ENCODE data around the gene CCDC134.

DNA sequence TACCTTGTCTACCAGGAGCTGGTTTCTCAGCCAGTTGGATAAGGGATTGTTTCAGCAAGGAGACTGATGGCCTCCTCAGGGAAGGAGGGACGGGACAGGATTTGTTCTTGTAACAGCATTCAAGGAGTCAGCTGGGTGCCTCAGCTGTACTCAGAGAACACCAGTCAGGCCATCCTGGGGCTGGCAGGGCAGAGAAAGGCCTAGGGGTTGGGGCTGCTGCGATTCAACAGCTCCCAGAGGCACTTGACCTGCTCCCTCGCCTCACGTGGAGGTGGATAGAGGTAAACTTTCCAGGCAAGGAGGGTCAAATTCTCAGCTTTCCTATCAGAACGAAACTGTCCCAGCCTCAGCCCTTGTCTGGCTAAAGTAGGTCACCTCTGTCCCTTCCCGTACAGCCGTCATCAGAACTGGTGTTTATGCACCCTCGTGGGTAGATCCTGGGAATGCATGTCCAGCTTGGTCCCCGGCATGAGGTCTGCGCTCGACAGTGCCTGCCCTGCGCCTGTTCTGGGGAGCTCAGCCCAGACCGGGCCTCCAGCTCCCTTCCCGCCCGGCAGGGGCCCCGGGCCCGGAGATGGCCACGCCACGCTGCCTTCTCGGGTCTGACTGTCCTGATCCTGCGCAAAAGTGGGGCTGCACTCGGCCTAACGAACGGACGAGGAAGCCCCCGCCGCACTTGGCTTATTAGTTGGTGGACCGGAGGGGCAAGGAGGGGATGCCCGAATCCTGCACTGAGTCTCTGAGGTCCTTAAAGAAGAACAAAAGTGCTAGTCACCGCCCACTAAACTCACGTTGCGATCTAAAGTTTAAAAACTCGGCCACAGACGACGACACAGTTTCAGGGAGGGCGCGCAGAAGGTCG lies 762 bp upstream of the CCDC134 start:
- TF ChIP-seq, protein P1, sequence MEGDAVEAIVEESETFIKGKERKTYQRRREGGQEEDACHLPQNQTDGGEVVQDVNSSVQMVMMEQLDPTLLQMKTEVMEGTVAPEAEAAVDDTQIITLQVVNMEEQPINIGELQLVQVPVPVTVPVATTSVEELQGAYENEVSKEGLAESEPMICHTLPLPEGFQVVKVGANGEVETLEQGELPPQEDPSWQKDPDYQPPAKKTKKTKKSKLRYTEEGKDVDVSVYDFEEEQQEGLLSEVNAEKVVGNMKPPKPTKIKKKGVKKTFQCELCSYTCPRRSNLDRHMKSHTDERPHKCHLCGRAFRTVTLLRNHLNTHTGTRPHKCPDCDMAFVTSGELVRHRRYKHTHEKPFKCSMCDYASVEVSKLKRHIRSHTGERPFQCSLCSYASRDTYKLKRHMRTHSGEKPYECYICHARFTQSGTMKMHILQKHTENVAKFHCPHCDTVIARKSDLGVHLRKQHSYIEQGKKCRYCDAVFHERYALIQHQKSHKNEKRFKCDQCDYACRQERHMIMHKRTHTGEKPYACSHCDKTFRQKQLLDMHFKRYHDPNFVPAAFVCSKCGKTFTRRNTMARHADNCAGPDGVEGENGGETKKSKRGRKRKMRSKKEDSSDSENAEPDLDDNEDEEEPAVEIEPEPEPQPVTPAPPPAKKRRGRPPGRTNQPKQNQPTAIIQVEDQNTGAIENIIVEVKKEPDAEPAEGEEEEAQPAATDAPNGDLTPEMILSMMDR (IDR thresholded peaks at IDR 0.05; ENCODE audit: low read length) = no peak
- no peak for TF ChIP-seq EZH2 (IDR thresholded peaks at IDR 0.05; ENCODE audit: borderline replicate concordance, low read length)
